ENCODE measurements around the gene IFNG-AS1.

The IFNG-AS1 gene

DNA sequence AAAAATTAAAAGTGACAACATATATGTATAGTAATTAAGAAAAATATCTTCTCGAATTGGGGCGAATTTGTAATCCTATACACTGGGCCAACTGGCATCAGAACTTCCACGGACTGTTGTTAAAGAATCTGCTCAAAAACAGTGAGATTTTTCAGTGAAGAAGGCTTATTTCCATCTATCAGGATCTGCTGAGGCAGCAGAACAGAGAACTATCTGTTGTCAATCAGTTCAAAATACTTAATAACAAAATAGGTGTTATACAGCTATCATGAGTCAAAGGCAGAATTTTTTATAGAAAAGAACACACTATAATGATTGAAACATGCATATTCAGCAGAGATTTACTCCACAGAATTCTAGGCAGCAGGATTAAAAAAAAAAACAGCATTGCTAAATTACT, 41.9 kb downstream of the IFNG-AS1 start:
- Histone ChIP-seq H3K4me1 (ENCODE audit: control insufficient read depth in 5 of 5, insufficient read depth in 5 of 5, low read length in 5 of 5) (no peaks in the 10 kb centered on the region), H3K9ac (ENCODE audit: low read length in 5 of 5) (no peak overlapping the region), H3K9me3 (ENCODE audit: control insufficient read depth in 5 of 5, low read length in 5 of 5) (no peaks in the 10 kb centered on the region), H3K27ac (ENCODE audit: low read depth, low read length) (no peak overlapping the region), H3K4me3 (ENCODE audit: low read depth in 1 of 5, low read length in 5 of 5) (no peak overlapping the region), H3K36me3 (ENCODE audit: control insufficient read depth in 5 of 5, insufficient read depth in 5 of 5, low read length in 5 of 5) (no peaks in the 10 kb centered on the region), H3K27me3 (ENCODE audit: control insufficient read depth in 5 of 5, insufficient read depth in 4 of 5, low read length in 5 of 5) (no peaks in the 10 kb centered on the region)

DNA sequence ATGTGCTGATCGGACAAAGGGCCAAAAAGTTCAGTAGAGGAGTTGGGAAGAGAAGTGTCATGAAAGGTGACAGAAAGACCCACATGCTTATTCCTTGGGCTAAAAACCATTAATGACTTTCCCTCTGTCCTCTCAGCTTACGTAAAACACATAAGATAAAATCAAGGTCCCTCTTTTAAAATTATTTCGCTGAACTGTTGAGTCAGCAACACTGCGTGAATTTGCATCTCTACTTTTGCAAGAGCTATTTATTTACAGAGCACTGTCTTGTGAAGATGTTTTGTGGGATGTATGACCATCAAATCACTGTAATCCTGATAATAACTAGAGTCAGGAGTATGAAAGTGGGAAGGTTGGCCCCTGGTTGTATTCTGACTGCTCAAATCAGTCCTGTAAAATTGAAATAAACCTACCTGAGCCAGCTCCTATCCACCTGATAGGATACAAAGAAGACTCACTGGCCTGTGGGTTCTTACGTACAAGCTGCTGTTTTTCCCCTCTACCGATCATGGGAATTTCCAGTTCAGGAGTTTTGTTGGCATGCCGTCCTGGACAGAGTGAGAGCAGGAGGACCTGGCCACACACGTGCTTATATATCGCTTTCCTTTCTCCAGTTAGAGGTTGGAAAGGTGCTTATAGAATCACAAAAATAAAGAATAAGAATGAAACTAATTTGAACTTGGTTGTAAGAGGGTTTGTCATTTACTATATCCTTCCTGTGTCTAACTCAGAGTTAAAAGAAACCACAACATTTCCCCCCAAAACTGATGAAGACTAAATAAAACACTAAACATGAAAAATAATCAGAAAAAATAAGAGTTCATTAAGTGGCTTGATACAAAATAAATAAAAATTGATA, 42.9 kb downstream of the IFNG-AS1 start:
- no peaks in the 10 kb centered on the region for H3K9me3 ChIP-seq (ENCODE audit: control insufficient read depth in 5 of 5, low read length in 5 of 5)
- no peaks in the 10 kb centered on the region for H3K36me3 ChIP-seq (ENCODE audit: control insufficient read depth in 5 of 5, insufficient read depth in 5 of 5, low read length in 5 of 5)
- no peaks in the 10 kb centered on the region for H3K4me1 ChIP-seq (ENCODE audit: control insufficient read depth in 5 of 5, insufficient read depth in 5 of 5, low read length in 5 of 5)
- H3K27me3 ChIP-seq (ENCODE audit: control insufficient read depth in 5 of 5, insufficient read depth in 4 of 5, low read length in 5 of 5) = no peaks in the 10 kb centered on the region
- H3K9ac ChIP-seq (ENCODE audit: low read length in 5 of 5) = no peak overlapping the region
- H3K27ac ChIP-seq (ENCODE audit: low read depth, low read length) = no peak overlapping the region
- H3K4me3 ChIP-seq (ENCODE audit: low read depth in 1 of 5, low read length in 5 of 5) = no peak overlapping the region

DNA sequence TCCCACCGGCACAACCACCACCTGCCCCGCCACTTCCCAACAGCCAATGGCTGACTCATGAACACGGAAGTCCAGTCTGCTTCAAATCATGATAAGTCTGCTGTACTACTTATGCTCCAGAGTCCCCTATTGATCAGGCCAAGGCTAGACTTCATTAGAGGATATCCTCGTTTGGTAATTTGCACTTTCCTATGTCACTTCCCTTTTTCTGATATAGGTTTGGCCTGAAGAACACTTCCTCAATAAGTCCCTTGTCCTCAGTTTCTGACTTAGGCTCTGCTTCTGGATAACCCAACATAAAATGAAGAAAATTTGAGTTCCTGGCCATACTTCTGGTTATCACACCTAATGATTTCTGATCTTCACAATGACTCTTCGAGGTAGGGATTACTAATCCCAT, 45.3 kb downstream of the IFNG-AS1 start:
- no peaks in the 10 kb centered on the region for H3K4me1 ChIP-seq (ENCODE audit: control insufficient read depth in 5 of 5, insufficient read depth in 5 of 5, low read length in 5 of 5)
- no peaks in the 10 kb centered on the region for H3K36me3 ChIP-seq (ENCODE audit: control insufficient read depth in 5 of 5, insufficient read depth in 5 of 5, low read length in 5 of 5)
- no peak overlapping the region for H3K4me3 ChIP-seq (ENCODE audit: low read depth in 1 of 5, low read length in 5 of 5)
- no peak overlapping the region for H3K9ac ChIP-seq (ENCODE audit: low read length in 5 of 5)
- H3K27ac ChIP-seq (ENCODE audit: low read depth, low read length) = no peak overlapping the region
- no peaks in the 10 kb centered on the region for H3K9me3 ChIP-seq (ENCODE audit: control insufficient read depth in 5 of 5, low read length in 5 of 5)
- H3K27me3 ChIP-seq (ENCODE audit: control insufficient read depth in 5 of 5, insufficient read depth in 4 of 5, low read length in 5 of 5) = no peaks in the 10 kb centered on the region

DNA sequence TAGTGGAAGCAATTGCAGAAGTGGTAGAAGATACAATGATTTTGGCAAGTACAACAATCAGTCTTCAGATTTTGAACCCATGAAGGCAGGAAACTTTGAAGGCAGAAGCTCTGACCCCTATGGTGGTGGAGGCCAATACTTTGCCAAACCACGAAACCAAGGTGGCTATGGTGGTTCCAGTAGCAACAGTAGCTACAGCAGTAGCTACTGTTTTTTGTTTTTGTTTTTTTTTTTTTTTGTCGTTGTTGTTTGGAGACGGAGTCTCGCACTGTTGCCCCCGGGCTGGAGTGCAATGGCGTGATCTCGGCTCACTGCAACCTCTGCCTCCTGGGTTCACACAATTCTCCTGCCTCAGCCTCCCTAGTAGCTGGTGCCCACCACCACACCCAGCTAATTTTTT, 47.4 kb downstream of the IFNG-AS1 start:
- no peak overlapping the region for H3K4me3 ChIP-seq (ENCODE audit: low read depth in 1 of 5, low read length in 5 of 5)

DNA sequence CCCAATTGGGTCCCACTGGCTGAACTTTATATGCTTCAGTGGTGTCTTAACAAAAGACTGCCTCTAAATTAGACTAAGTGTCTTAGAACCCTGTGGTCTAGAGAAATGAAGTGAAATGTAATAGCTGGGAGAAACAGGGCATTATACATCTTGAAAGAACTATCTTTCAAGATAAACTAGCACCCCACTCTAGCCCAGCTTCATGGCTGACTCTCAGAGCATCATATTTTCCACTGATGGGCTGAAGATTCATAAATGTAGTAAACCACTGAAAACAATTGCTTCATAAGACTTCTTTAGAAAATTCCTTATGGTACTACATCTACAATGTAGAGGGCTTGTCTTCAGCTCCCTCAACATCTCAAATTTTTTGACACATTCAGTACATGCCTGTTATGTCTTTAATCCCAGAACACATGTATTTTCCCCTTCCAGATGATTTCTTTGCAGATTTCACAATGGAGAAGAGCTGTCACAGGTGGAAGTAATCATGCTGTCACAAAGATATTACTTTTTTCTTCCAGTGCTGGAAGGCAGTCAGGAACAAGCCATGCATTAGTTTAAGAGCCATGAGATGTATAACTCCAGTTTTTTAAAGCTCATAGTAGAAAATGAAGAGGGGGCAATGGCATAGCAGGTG, 48.5 kb downstream of the IFNG-AS1 start:
- Histone ChIP-seq H3K9ac (ENCODE audit: low read length in 5 of 5) (no peak overlapping the region), H3K9me3 (ENCODE audit: control insufficient read depth in 5 of 5, low read length in 5 of 5) (no peaks in the 10 kb centered on the region), H3K36me3 (ENCODE audit: control insufficient read depth in 5 of 5, insufficient read depth in 5 of 5, low read length in 5 of 5) (no peaks in the 10 kb centered on the region), H3K4me1 (ENCODE audit: control insufficient read depth in 5 of 5, insufficient read depth in 5 of 5, low read length in 5 of 5) (no peaks in the 10 kb centered on the region), H3K27ac (ENCODE audit: low read depth, low read length) (no peak overlapping the region), H3K4me3 (ENCODE audit: low read depth in 1 of 5, low read length in 5 of 5) (no peak overlapping the region), H3K27me3 (ENCODE audit: control insufficient read depth in 5 of 5, insufficient read depth in 4 of 5, low read length in 5 of 5) (no peaks in the 10 kb centered on the region)

More for the DNA sequence above, 47.4 kb downstream of the IFNG-AS1 start:
- H3K9me3 ChIP-seq (ENCODE audit: control insufficient read depth in 5 of 5, low read length in 5 of 5) = no peaks in the 10 kb centered on the region
- H3K9ac ChIP-seq (ENCODE audit: low read length in 5 of 5) = no peak overlapping the region
- H3K36me3 ChIP-seq (ENCODE audit: control insufficient read depth in 5 of 5, insufficient read depth in 5 of 5, low read length in 5 of 5) = no peaks in the 10 kb centered on the region
- H3K4me1 ChIP-seq (ENCODE audit: control insufficient read depth in 5 of 5, insufficient read depth in 5 of 5, low read length in 5 of 5) = no peaks in the 10 kb centered on the region
- no peaks in the 10 kb centered on the region for H3K27me3 ChIP-seq (ENCODE audit: control insufficient read depth in 5 of 5, insufficient read depth in 4 of 5, low read length in 5 of 5)
- H3K27ac ChIP-seq (ENCODE audit: low read depth, low read length) = no peak overlapping the region

DNA sequence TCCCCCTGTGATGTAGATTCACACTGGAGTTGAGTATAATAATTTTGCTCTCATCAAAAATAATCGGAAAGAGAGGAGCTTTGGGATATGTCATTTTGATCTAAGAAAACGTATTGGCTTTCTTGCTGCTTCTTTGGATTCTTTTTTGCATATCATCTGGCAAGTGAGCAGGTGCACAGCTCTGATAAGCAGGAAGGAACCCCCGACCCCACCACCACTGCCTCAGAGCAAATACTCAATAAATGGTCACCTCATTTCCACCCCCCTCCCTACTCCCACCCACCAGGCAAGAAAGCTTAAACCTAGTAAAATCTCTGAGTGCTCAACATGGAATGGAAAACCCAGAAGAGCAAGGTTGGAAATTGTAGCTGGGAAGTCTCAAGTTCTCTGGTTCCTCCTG, 49.4 kb downstream of the IFNG-AS1 start:
- Histone ChIP-seq H3K9ac (ENCODE audit: low read length in 5 of 5) (no peak overlapping the region), H3K27me3 (ENCODE audit: control insufficient read depth in 5 of 5, insufficient read depth in 4 of 5, low read length in 5 of 5) (no peaks in the 10 kb centered on the region), H3K4me1 (ENCODE audit: control insufficient read depth in 5 of 5, insufficient read depth in 5 of 5, low read length in 5 of 5) (no peaks in the 10 kb centered on the region), H3K27ac (ENCODE audit: low read depth, low read length) (no peak overlapping the region), H3K9me3 (ENCODE audit: control insufficient read depth in 5 of 5, low read length in 5 of 5) (no peaks in the 10 kb centered on the region), H3K4me3 (ENCODE audit: low read depth in 1 of 5, low read length in 5 of 5) (no peak overlapping the region), H3K36me3 (ENCODE audit: control insufficient read depth in 5 of 5, insufficient read depth in 5 of 5, low read length in 5 of 5) (no peaks in the 10 kb centered on the region)

DNA sequence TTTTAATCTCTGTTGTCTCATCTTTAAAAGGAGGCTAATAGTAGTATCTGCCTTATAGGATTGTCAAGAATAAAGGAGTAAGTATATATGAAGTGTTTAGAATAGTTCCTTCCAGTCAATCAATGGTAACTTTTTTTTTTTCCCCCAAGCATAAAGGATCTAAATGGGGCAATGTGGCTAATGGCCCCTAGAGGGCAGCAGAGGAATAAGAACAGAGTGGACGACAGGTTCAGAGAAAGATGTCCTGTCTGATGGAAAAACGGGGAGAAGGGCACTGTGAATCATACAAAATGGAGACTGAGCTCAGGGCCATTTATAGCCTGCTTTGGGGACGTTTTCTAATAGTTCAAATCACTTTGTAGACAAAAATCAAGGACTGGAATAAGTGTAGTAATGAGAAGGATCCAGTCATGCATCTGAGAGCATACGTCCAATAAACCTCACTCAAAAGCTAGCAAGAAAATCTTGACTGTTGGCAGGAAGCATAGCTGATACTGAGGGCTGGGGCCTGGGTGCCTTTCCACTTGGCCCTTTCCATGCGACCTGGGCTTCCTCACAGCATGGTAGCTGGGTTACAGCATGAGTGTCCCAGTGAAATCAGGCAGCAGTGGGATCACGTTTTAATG, 51.3 kb downstream of the IFNG-AS1 start:
- H3K36me3 ChIP-seq (ENCODE audit: control insufficient read depth in 5 of 5, insufficient read depth in 5 of 5, low read length in 5 of 5) = no peaks in the 10 kb centered on the region
- no peak overlapping the region for H3K27ac ChIP-seq (ENCODE audit: low read depth, low read length)
- H3K4me3 ChIP-seq (ENCODE audit: low read depth in 1 of 5, low read length in 5 of 5) = no peak overlapping the region
- no peaks in the 10 kb centered on the region for H3K9me3 ChIP-seq (ENCODE audit: control insufficient read depth in 5 of 5, low read length in 5 of 5)
- H3K4me1 ChIP-seq (ENCODE audit: control insufficient read depth in 5 of 5, insufficient read depth in 5 of 5, low read length in 5 of 5) = no peaks in the 10 kb centered on the region
- H3K9ac ChIP-seq (ENCODE audit: low read length in 5 of 5) = no peak overlapping the region
- no peaks in the 10 kb centered on the region for H3K27me3 ChIP-seq (ENCODE audit: control insufficient read depth in 5 of 5, insufficient read depth in 4 of 5, low read length in 5 of 5)

DNA sequence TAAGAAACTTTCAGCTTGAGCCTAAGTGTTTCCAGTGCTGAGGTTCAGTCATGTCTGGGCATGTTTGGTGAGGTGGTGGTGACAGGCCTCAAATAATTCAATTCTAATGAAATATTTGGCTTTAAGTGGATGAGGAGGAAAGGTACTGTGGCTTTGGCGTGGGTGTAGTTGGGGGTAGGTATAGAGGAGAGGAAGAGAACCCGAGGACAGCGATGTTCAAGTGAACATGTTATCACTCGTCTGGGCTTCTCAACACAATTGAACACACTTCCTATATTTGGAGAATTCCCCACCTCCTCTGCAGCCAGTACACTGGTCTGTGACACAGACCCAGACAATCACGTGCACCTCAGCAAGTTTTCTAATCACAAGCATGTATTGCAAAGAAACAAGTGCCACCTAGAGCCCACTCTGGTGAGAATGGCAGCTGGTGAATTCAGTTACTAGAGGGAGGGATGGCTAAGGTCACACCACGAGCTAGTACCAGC, 53.0 kb downstream of the IFNG-AS1 start:
- no peaks in the 10 kb centered on the region for H3K27me3 ChIP-seq (ENCODE audit: control insufficient read depth in 5 of 5, insufficient read depth in 4 of 5, low read length in 5 of 5)
- no peaks in the 10 kb centered on the region for H3K36me3 ChIP-seq (ENCODE audit: control insufficient read depth in 5 of 5, insufficient read depth in 5 of 5, low read length in 5 of 5)
- H3K27ac ChIP-seq (ENCODE audit: low read depth, low read length) = no peak overlapping the region
- H3K9me3 ChIP-seq (ENCODE audit: control insufficient read depth in 5 of 5, low read length in 5 of 5) = no peaks in the 10 kb centered on the region
- H3K9ac ChIP-seq (ENCODE audit: low read length in 5 of 5) = no peak overlapping the region
- H3K4me1 ChIP-seq (ENCODE audit: control insufficient read depth in 5 of 5, insufficient read depth in 5 of 5, low read length in 5 of 5) = no peaks in the 10 kb centered on the region
- H3K4me3 ChIP-seq (ENCODE audit: low read depth in 1 of 5, low read length in 5 of 5) = no peak overlapping the region

DNA sequence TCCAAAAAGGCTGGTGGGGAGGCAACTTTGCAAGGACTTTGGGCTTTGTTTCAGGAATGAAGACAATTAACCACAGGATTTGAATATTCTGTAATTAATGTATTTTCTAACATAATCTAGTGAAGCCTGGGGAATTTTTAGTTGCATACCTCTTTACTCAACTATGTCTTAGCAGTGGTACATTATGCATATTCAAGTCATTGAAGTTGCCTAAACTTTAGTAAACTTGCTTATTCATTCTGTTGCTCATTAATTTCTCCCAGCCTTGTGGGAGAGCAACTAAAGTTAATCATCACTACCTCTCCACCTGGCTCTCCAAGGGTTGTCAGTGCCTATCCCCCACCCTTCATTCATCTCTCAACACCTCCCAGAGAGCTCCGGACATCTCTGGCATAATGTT, 54.2 kb downstream of the IFNG-AS1 start:
- no peaks in the 10 kb centered on the region for H3K27me3 ChIP-seq (ENCODE audit: control insufficient read depth in 5 of 5, insufficient read depth in 4 of 5, low read length in 5 of 5)
- no peak overlapping the region for H3K9ac ChIP-seq (ENCODE audit: low read length in 5 of 5)
- H3K9me3 ChIP-seq (ENCODE audit: control insufficient read depth in 5 of 5, low read length in 5 of 5) = no peaks in the 10 kb centered on the region
- H3K4me3 ChIP-seq (ENCODE audit: low read depth in 1 of 5, low read length in 5 of 5) = no peak overlapping the region
- no peaks in the 10 kb centered on the region for H3K36me3 ChIP-seq (ENCODE audit: control insufficient read depth in 5 of 5, insufficient read depth in 5 of 5, low read length in 5 of 5)
- H3K27ac ChIP-seq (ENCODE audit: low read depth, low read length) = no peak overlapping the region
- no peaks in the 10 kb centered on the region for H3K4me1 ChIP-seq (ENCODE audit: control insufficient read depth in 5 of 5, insufficient read depth in 5 of 5, low read length in 5 of 5)

DNA sequence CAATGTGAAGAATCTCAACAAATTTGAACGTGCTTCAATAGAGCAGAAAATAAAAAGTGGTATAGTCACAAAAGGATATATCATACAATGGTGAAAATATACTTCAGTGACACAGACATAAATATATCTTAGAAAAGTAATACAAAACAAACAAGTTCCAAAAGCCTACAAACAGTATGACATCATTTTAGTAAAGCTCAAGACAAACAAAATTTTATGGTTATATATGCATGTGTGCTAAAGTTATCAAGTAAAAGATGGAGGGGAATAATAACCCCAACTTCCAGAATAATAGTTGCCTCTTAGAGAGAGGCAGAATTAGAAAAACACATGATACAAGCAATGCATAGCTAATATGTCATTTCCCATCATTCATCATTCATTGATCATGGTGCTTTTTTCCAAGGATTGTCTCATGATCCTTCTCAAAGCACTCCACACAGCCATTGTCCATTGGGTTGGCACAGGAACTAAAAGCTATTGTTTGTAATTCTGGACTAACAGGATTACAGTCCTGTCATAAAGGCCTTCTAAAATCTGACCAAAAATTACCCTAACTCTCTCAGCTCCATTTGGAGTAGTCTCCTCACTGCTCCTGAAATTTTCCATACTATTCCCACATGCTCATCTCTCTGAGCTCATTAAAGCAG, 59.5 kb downstream of the IFNG-AS1 start:
- Histone ChIP-seq H3K27me3 (ENCODE audit: control insufficient read depth in 5 of 5, insufficient read depth in 4 of 5, low read length in 5 of 5) (no peaks in the 10 kb centered on the region), H3K9me3 (ENCODE audit: control insufficient read depth in 5 of 5, low read length in 5 of 5) (no peaks in the 10 kb centered on the region), H3K4me1 (ENCODE audit: control insufficient read depth in 5 of 5, insufficient read depth in 5 of 5, low read length in 5 of 5) (no peaks in the 10 kb centered on the region), H3K4me3 (ENCODE audit: low read depth in 1 of 5, low read length in 5 of 5) (no peak overlapping the region), H3K36me3 (ENCODE audit: control insufficient read depth in 5 of 5, insufficient read depth in 5 of 5, low read length in 5 of 5) (no peaks in the 10 kb centered on the region), H3K27ac (ENCODE audit: low read depth, low read length) (no peak overlapping the region), H3K9ac (ENCODE audit: low read length in 5 of 5) (no peak overlapping the region)
